ENCODE data around the gene NCOA1. TPM values are rescaled to one million over a fixed set of nuclear protein-coding genes. Genes with fewer than 3 reads are reported as not detected.
"Not testable (repeated sequence)": the region's sequence is repeated elsewhere in the genome, so short reads cannot be mapped to it uniquely, and the experiment has no call there.

Gene NCOA1
- total RNA-seq, 2 experiments from 2014 or later: 23.6 to 24.7 TPM

DNA sequence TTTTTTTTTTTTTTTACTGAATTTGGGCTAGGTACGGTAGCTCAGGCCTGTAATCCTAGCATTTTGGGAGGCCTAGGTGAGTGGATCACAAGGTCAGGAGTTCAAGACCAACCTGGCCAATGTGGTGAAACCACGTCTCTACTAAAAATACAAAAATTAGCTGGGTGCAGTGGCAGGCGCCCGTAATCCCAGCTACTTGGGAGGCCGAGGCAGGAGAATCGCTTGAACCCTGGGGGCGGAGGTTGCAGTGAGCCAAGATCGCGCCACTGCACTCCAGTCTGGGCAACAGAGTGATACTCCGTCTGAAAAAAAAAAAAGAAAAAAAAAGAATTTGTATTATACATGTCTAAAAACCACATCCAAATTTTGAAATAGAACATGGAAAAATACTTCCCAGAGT, 78.5 kb downstream of the NCOA1 start:
- H3K4me1 Mint-ChIP-seq; H3K27ac Mint-ChIP-seq; DNase-seq; H3K27me3 Mint-ChIP-seq; H3K4me3 Mint-ChIP-seq; ATAC-seq (ENCODE audit: low read depth); POLR2A ChIA-PET; H3K9me3 Mint-ChIP-seq: not testable (repeated sequence)
- H3K36me3 Mint-ChIP-seq: peaks cover 22% of the 10 kb centered on the region

- no peak overlapping the region for H3K27ac Mint-ChIP-seq
- H3K4me1 Mint-ChIP-seq: no peaks in the 10 kb centered on the region
- H3K36me3 Mint-ChIP-seq: peaks cover 24% of the 10 kb centered on the region
- no peaks in the 10 kb centered on the region for H3K27me3 Mint-ChIP-seq
- DNase-seq (no peak), ATAC-seq (ENCODE audit: low read depth) (no peak)
- no peak overlapping the region for H3K4me3 Mint-ChIP-seq
- POLR2A ChIA-PET: no interaction called here
- no peaks in the 10 kb centered on the region for H3K9me3 Mint-ChIP-seq
These were observed 79.2 kb downstream of the NCOA1 start for GRCh38 chr2:24570225-24570624.

DNA sequence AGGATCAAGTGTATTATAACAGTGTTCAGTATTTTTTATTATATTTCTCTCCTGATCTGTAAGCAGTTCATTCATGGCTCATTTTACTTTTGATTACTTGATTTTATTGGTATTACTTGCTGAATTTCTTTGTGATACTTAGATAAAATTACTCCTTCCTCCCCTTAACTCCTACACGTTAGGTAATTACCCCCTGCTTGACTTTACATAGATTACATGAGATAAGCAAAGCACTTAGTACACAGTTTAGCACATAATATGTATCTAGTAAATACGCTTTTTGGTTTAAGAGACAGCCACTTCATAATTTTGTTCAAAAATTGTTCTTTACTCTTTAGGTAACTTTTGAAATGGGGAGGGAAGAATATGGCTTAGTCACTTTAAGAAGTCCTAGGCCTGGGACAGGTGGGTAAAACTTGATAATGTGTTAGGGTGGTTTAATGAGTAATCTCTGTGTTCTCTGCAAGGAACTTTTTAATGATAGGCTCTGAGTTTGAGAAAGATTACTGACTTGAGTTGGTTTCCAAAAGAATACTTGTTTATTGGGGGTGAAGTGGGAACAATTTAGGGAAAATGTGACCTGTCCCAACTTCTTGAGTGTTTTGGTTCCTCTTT, 80.9 kb downstream of the NCOA1 start:
- H3K4me1 Mint-ChIP-seq: peaks cover 7% of the 10 kb centered on the region
- ATAC-seq (ENCODE audit: low read depth) (no peak), DNase-seq (no peak)
- no peaks in the 10 kb centered on the region for H3K27me3 Mint-ChIP-seq
- no peak overlapping the region for H3K27ac Mint-ChIP-seq
- H3K9me3 Mint-ChIP-seq: no peaks in the 10 kb centered on the region
- POLR2A ChIA-PET: interaction anchor here (0.5 kb wide), 1 partner anchor 600 kb away, joined by 3 read pairs; no protein-coding TSS in a partner anchor
- no peak overlapping the region for H3K4me3 Mint-ChIP-seq
- peaks cover 16% of the 10 kb centered on the region for H3K36me3 Mint-ChIP-seq

DNA sequence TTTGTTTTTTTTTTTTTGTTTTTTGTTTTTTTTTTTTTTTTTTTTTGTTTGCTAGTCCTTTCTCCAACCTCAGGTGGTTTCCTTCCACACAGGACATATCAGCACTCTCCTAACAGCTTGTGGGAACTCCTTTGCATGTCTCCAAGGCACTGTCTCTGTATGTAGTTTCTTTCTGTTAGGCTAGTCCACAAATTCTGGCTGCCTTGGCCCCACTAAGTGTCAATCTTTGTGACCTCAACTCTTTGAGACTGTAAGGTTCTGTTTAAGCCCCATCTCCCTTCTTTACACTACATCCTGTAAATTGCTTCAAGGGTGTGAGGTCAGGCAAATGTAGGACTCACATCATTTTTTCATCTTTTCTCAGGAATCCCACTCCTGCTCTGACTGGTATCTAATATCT, 85.1 kb downstream of the NCOA1 start:
- peak; percentile 48 for ATAC-seq (ENCODE audit: low read depth)
- POLR2A ChIA-PET: no interaction called here
- H3K4me1 Mint-ChIP-seq: peaks cover 17% of the 10 kb centered on the region
- no peaks in the 10 kb centered on the region for H3K9me3 Mint-ChIP-seq
- H3K36me3 Mint-ChIP-seq: peaks cover 12% of the 10 kb centered on the region
- DNase-seq: no peak
- no peak overlapping the region for H3K27ac Mint-ChIP-seq
- no peak overlapping the region for H3K4me3 Mint-ChIP-seq
- H3K27me3 Mint-ChIP-seq: no peaks in the 10 kb centered on the region

DNA sequence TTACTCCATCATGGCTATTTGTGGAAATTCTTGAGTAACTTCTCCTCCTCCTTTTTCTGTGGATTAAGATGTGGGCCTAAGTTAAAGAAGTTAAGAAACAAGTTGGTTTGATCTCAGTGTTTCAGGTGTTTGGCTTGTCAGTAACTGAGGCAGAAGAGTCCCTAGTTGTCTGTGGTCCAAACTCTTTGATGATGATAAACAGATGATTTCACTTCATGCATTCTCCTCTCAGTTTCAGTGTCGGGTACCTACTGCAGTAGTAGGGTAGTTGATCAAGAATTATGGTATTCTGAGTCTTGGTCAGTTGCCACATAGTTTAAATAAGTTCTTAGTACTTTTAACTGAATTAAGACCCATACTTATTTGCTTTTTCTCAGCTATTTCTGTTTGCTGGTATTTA, 85.6 kb downstream of the NCOA1 start:
- no peak for DNase-seq
- ATAC-seq (ENCODE audit: low read depth): no peak
- Mint-ChIP-seq H3K27ac (no peak overlapping the region), H3K36me3 (peaks cover 12% of the 10 kb centered on the region), H3K4me3 (no peak overlapping the region), H3K9me3 (no peaks in the 10 kb centered on the region), H3K27me3 (no peaks in the 10 kb centered on the region), H3K4me1 (peaks cover 17% of the 10 kb centered on the region)
- POLR2A ChIA-PET: no interaction called here

GRCh38 chr2:24577481-24577880, 86.4 kb downstream of the NCOA1 start:
- no peaks in the 10 kb centered on the region for H3K9me3 Mint-ChIP-seq
- peaks cover 12% of the 10 kb centered on the region for H3K36me3 Mint-ChIP-seq
- H3K4me3 Mint-ChIP-seq: peak overlapping the region; percentile 30
- H3K27me3 Mint-ChIP-seq: no peaks in the 10 kb centered on the region
- H3K27ac Mint-ChIP-seq: peak overlapping the region; percentile 18
- ATAC-seq (ENCODE audit: low read depth): peak; percentile 69
- peaks cover 17% of the 10 kb centered on the region for H3K4me1 Mint-ChIP-seq
- POLR2A ChIA-PET: no interaction called here
- no peak for DNase-seq

GRCh38 chr2:24579053-24579803, 88.2 kb downstream of the NCOA1 start:
- Mint-ChIP-seq H3K4me3 (no peak overlapping the region), H3K4me1 (peaks cover 17% of the 10 kb centered on the region)
- ATAC-seq (ENCODE audit: low read depth): no peak

GRCh38 chr2:24580561-24580960, 89.5 kb downstream of the NCOA1 start:
- peaks cover 17% of the 10 kb centered on the region for H3K4me1 Mint-ChIP-seq
- POLR2A ChIA-PET: no interaction called here
- H3K27ac Mint-ChIP-seq: no peak overlapping the region
- no peaks in the 10 kb centered on the region for H3K27me3 Mint-ChIP-seq
- ATAC-seq (ENCODE audit: low read depth): no peak
- no peak for DNase-seq
- no peak overlapping the region for H3K4me3 Mint-ChIP-seq
- peaks cover 7% of the 10 kb centered on the region for H3K36me3 Mint-ChIP-seq
- no peaks in the 10 kb centered on the region for H3K9me3 Mint-ChIP-seq

More at GRCh38 chr2:24579053-24579803, 88.2 kb downstream of the NCOA1 start:
- POLR2A ChIA-PET: no interaction called here
- H3K27me3 Mint-ChIP-seq: no peaks in the 10 kb centered on the region
- H3K36me3 Mint-ChIP-seq: peaks cover 12% of the 10 kb centered on the region
- peak overlapping the region; percentile 6 for H3K27ac Mint-ChIP-seq
- DNase-seq: no peak
- no peaks in the 10 kb centered on the region for H3K9me3 Mint-ChIP-seq

GRCh38 chr2:24581971-24582370, 90.9 kb downstream of the NCOA1 start:
- DNase-seq; POLR2A ChIA-PET; H3K36me3 Mint-ChIP-seq; H3K27me3 Mint-ChIP-seq; H3K4me3 Mint-ChIP-seq; ATAC-seq (ENCODE audit: low read depth); H3K27ac Mint-ChIP-seq; H3K9me3 Mint-ChIP-seq: not testable (repeated sequence)
- H3K4me1 Mint-ChIP-seq: peaks cover 17% of the 10 kb centered on the region

- ATAC-seq (ENCODE audit: low read depth): no peak
- no peak for DNase-seq
- Mint-ChIP-seq H3K27ac (no peak overlapping the region), H3K27me3 (no peaks in the 10 kb centered on the region), H3K4me3 (no peak overlapping the region), H3K36me3 (peaks cover 12% of the 10 kb centered on the region), H3K4me1 (peaks cover 10% of the 10 kb centered on the region), H3K9me3 (no peaks in the 10 kb centered on the region)
- POLR2A ChIA-PET: no interaction called here
These were observed 95.9 kb downstream of the NCOA1 start for GRCh38 chr2:24586955-24587354.

- DNase-seq (no peak), ATAC-seq (ENCODE audit: low read depth) (no peak)
- Mint-ChIP-seq H3K4me1 (peaks cover 13% of the 10 kb centered on the region), H3K27ac (no peak overlapping the region), H3K36me3 (peaks cover 12% of the 10 kb centered on the region), H3K4me3 (no peak overlapping the region), H3K9me3 (no peaks in the 10 kb centered on the region), H3K27me3 (no peaks in the 10 kb centered on the region)
- POLR2A ChIA-PET: no interaction called here
These were observed 97.2 kb downstream of the NCOA1 start for GRCh38 chr2:24588294-24588693.

DNA sequence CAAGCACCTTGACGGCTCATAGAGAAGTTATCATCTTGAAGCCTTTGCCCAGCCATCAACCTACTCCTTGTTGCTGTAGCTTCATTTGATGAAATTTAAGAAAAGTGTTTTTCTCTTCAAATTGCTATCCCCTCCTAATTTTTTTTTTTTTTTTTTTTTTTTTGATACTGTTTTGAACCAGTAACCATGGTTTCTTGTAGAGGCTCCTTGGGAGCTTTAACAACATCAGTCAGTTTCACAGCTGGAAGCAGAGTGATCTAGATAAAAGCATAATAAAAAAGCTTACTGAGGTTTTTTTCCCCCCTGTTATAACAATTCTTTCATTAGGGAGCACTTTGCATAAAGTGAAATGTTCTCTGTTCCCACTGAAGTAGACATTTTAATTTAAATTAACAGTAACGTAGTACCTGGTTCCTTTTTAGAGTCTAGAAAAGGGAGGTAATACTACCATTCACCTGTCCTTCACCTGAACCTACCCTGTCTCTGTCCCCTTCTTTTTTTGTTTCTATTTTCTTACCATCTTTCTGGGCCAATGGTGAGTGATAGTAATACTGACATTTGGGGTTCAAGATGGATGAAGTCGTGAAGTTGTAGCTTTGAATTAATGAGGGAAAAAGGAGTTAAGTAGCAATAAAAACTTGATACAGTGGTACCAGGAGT, 101.5 kb downstream of the NCOA1 start:
- H3K9me3 Mint-ChIP-seq: no peaks in the 10 kb centered on the region
- no peak overlapping the region for H3K4me3 Mint-ChIP-seq
- DNase-seq: no peak
- peaks cover 3% of the 10 kb centered on the region for H3K4me1 Mint-ChIP-seq
- H3K36me3 Mint-ChIP-seq: peaks cover 9% of the 10 kb centered on the region
- no peaks in the 10 kb centered on the region for H3K27me3 Mint-ChIP-seq
- no peak overlapping the region for H3K27ac Mint-ChIP-seq
- no peak for ATAC-seq (ENCODE audit: low read depth)
- POLR2A ChIA-PET: no interaction called here

DNA sequence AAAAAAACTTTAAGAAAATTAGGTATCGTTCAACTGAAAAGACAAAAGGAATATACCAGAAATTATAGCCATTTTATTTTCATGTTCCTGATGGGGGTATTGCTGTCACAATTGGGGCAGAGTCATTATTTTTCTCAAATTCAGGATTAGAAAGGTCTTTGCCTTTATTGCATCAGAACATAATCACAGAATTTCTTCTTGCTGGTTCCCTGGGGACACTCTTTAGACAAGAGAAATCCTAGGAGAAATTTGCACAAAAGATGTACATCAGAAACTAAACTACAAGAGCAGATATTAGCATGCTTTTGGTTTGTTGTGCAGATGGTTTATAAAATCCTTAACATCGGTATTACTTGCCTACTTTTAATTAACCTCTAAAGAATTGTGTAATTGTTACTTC, 103.2 kb downstream of the NCOA1 start:
- DNase-seq (no peak), ATAC-seq (ENCODE audit: low read depth) (no peak)
- no peaks in the 10 kb centered on the region for H3K27me3 Mint-ChIP-seq
- peaks cover 3% of the 10 kb centered on the region for H3K36me3 Mint-ChIP-seq
- H3K27ac Mint-ChIP-seq: no peak overlapping the region
- no peaks in the 10 kb centered on the region for H3K9me3 Mint-ChIP-seq
- H3K4me1 Mint-ChIP-seq: peaks cover 3% of the 10 kb centered on the region
- H3K4me3 Mint-ChIP-seq: no peak overlapping the region
- POLR2A ChIA-PET: no interaction called here

All from activated naive CD8-positive, alpha-beta T cell treated with anti-CD3 and anti-CD28 coated beads, Interleukin-2, amount 10 ng/mL, durations not matched to agents 7 days and 5 days (primary cell).